Heart left ventricle (tissue), 16 donors: ENCODE measurements around the gene CHD9. TPM values are rescaled to one million over a fixed set of nuclear protein-coding genes. Genes with fewer than 3 reads are reported as not detected.

Experiments
- ATAC-seq, 4 donors: fragments of 200-7000 bp; cut with Tn5 transposase; one replicate each; pipeline ENCODE4 v1.9.1; 2020 to 2022; ENCODE audit warnings: moderate library complexity in 4 of 4, mild to moderate bottlenecking in 3 of 4, moderate number of reproducible peaks in 1 of 4
- DNase-seq, 5 donors: peaks; one replicate each; pipeline ENCODE4 v3.0.0-alpha.2; 2020
- H3K27ac ChIP-seq, 12 donors: fragments of 200-600 bp; sonication (generic) in 4 of 12; one replicate each; pipeline versions ENCODE4 v1.5.0 to v1.8.0; 2016 to 2022; ENCODE audit warnings: mild to moderate bottlenecking in 2 of 12
- H3K27me3 ChIP-seq, 9 donors: fragments of 200-600 bp; sonication (generic) in 2 of 9; one replicate each; pipeline versions ENCODE4 v1.5.1 to v1.8.0; 2016 to 2022; ENCODE audit warnings: mild to moderate bottlenecking in 3 of 9
- H3K36me3 ChIP-seq, 9 donors: fragments of 200-600 bp; sonication (generic) in 2 of 9; one replicate each; pipeline versions ENCODE4 v1.5.0 to v1.8.0; 2018 to 2022; ENCODE audit warnings: mild to moderate bottlenecking in 2 of 9
- H3K4me1 ChIP-seq, 12 donors: fragments of 200-600 bp; sonication (generic) in 4 of 12; one replicate each; pipeline versions ENCODE4 v1.5.0 to v1.8.0; 2016 to 2022; ENCODE audit warnings: mild to moderate bottlenecking in 3 of 12
- H3K4me3 ChIP-seq, 12 donors: fragments of 200-600 bp; sonication (generic) in 4 of 12; one replicate each; pipeline versions ENCODE4 v1.5.0 to v1.8.0; 2017 to 2022; ENCODE audit warnings: mild to moderate bottlenecking in 9 of 12, moderate library complexity in 4 of 12
- H3K9me3 ChIP-seq, 12 donors: fragments of 200-600 bp; sonication (generic) in 4 of 12; one replicate each; pipeline versions ENCODE4 v1.5.0 to v1.8.0; 2016 to 2022; ENCODE audit warnings: mild to moderate bottlenecking in 1 of 12
- CTCF ChIP-seq, 12 donors: fragments of 200-600 bp; sonication (generic) in 4 of 12; IDR thresholded peaks; one replicate each; pipeline versions ENCODE4 v1.5.0 to v1.8.0; 2018 to 2022; ENCODE audit warnings: antibody characterized with exemption in 12 of 12, mild to moderate bottlenecking in 5 of 12
- POLR2A ChIP-seq, 2 donors: fragments of 450-650 bp; IDR thresholded peaks; one replicate each; pipeline ENCODE4 v1.6.1; 2017; ENCODE audit warnings: antibody characterized with exemption in 2 of 2, mild to moderate bottlenecking in 2 of 2, moderate library complexity in 2 of 2
- WGBS, 4 donors: extraction: QIAGEN DNeasy Blood & Tissue Kit in 2 of 4; methylation state at CpG; one replicate each; pipeline versions ENCODE4 v1.1.5 to v1.1.7; 2013 to 2018; 5-methylcytosine and 5-hydroxymethylcytosine counted together
- intact Hi-C, 10 donors: fragments of 100-400 bp; cut with DNase I; formaldehyde crosslinking; loops; one replicate each; pipeline versions ENCODE4 v1.11.1 to v1.14.2; 2022
- polyA plus RNA-seq, 2 donors: library from polyadenylated mRNA; stranded (reverse); fragments of 200-250 nt; gene quantifications; one replicate each; pipeline ENCODE4 v1.2.3, GENCODE V29; 2013
- total RNA-seq, 9 donors: library from RNA; depleted of rRNA in 2 of 9; stranded (reverse); fragments of >200 nt in 2 of 9; fragmentation: NEBNext Ultra II Directional in 3 of 9; extraction: Animal tissue kit (Norgen Biotek cat#: 25700) in 3 of 9; gene quantifications; one replicate each; pipeline versions ENCODE4 v1.1.0 to v1.2.4, GENCODE V29; 2016 to 2023
- donor health status: ischemic (EF 13 %, LVEDD 7.1; RV severe dilation, severe dysfunction).
- donor health status: healthy with polysubstance abuse.
- donor health status: DM: no; HTN: yes; CAD: no.
- donor health status: DM: no; HTN: no; CAD: no.
- donor health status: ischemic (EF 25% LVEDD 6.9; RV normal size, moderate dysfunction).
- donor health status: ischemic (EF 25% LVEDD 5.7; RV mildly dilated, moderate dysfunction).
- donor health status: healthy.
- donor health status: DM: yes; HTN: yes; CAD: no.
- donor health status: ischemic (EF 35%, LVEDD 5.7; RV mildly dilated, moderate dysfunction).
- donor health status: nonischemic (EF 11% LVEDD 7.7; RV severe dilation, severe dysfunction).
- donor health status: DM: yes; HTN: yes; CAD: no.
- donor health status: PGD.
- donor health status: ischemic (EF 29% LVEDD 5.4; RV normal size, mild dysfunction).
- donor health status: nonischemic (EF 23%, LVEDD 6.1; RV moderate dilation, normal function).

CHD9 gene
- total and polyA plus RNA-seq, 11 donors: 11.8 to 56.2 (median 41.3) TPM

GRCh38 chr16:53098526-53099317 lies 43.9 kb downstream of the CHD9 start:
- H3K27ac ChIP-seq: peak overlapping the region; percentile 88 to 98 (median 94)
- H3K9me3 ChIP-seq: no peaks in the 10 kb centered on the region
- no peaks in the 10 kb centered on the region for H3K36me3 ChIP-seq
- TF ChIP-seq CTCF (IDR thresholded peaks at IDR 0.05): no peak
- no peak for TF ChIP-seq POLR2A (IDR thresholded peaks at IDR 0.05)
- DNase-seq (peak; percentile 88 to 95 (median 91)), ATAC-seq (peak; percentile 82 to 88 (median 84))
- H3K4me1 ChIP-seq: peaks cover 16 to 71% (median 61%) of the 10 kb centered on the region in 12 donors
- intact Hi-C loops: loop anchor here in 7 of 10 donors (1.0 to 5.0 kb wide), 8 partner anchors 7 to 44 kb away; partner anchors contain the start of gene CHD9 (in 4 of the 7)
- peak overlapping the region in 11 of 12 donors; percentile 14 to 59 (median 45) for H3K4me3 ChIP-seq
- 8 to 14% (median 11%) methylated on average over 12 to 16 of the region's 16 CpGs for WGBS, 4 donors
- no peaks in the 10 kb centered on the region for H3K27me3 ChIP-seq

- WGBS, 4 donors: 2 to 3% (median 3%) methylated on average over 25 to 26 of the region's 26 CpGs
- DNase-seq: peak; percentile 93 to 98 (median 95)
- TF ChIP-seq CTCF (IDR thresholded peaks at IDR 0.05) (no peak), POLR2A (IDR thresholded peaks at IDR 0.05) (peak in 1 of 2 donors; percentile 10)
- Histone ChIP-seq H3K27ac (peak overlapping the region; percentile 88 to 98 (median 94)), H3K4me3 (peak overlapping the region in 11 of 12 donors; percentile 14 to 59 (median 45)), H3K36me3 (no peaks in the 10 kb centered on the region), H3K9me3 (no peaks in the 10 kb centered on the region), H3K27me3 (no peaks in the 10 kb centered on the region), H3K4me1 (peaks cover 16 to 63% (median 59%) of the 10 kb centered on the region in 12 donors)
- peak; percentile 89 to 95 (median 92) for ATAC-seq
- intact Hi-C loops: loop anchor here in 8 of 10 donors (1.0 to 10.0 kb wide), 10 partner anchors 8 to 45 kb away; partner anchors contain the start of genes CHD9 (in 5 of the 8) and CHD9NB (in 1 of the 8)
Measured at GRCh38 chr16:53099318-53100130, 44.7 kb downstream of the CHD9 start.

GRCh38 chr16:53100131-53100748 lies 45.4 kb downstream of the CHD9 start:
- DNase-seq (no peak), ATAC-seq (no peak)
- Histone ChIP-seq H3K27me3 (no peaks in the 10 kb centered on the region), H3K4me1 (peaks cover 16 to 63% (median 54%) of the 10 kb centered on the region in 12 donors), H3K36me3 (no peaks in the 10 kb centered on the region), H3K4me3 (peak overlapping the region in 10 of 12 donors; percentile 37 to 59 (median 48)), H3K27ac (peak overlapping the region; percentile 88 to 98 (median 94)), H3K9me3 (no peaks in the 10 kb centered on the region)
- intact Hi-C loops: loop anchor here in 3 of 10 donors (2.0 to 10.0 kb wide), 3 partner anchors 29 to 45 kb away; partner anchors contain the start of genes CHD9 (in 1 of the 3) and CHD9NB (in 1 of the 3)
- TF ChIP-seq POLR2A (IDR thresholded peaks at IDR 0.05): no peak
- TF ChIP-seq CTCF (IDR thresholded peaks at IDR 0.05): no peak
- 49 to 58% (median 52%) methylated on average over 9 of the region's 9 CpGs for WGBS, 4 donors
